Ovary (tissue), 9 donors: ENCODE results near the gene USP30. TPM values are rescaled to one million over a fixed set of nuclear protein-coding genes. Genes with fewer than 3 reads are reported as not detected.

ENCODE experiments used
- DNase-seq, 5 donors: peaks; one replicate each; pipeline ENCODE4 v3.0.0-alpha.2; 2019 to 2020
- H3K27ac ChIP-seq, 2 donors: fragments of 200-600 bp; one replicate each; pipeline versions ENCODE4 v1.5.1 to v1.8.0; 2019 to 2022
- H3K27me3 ChIP-seq: fragments of 200-600 bp; one replicate; pipeline ENCODE4 v1.8.0; 2022
- H3K36me3 ChIP-seq: fragments of 200-600 bp; sonication (generic); one replicate; pipeline ENCODE4 v1.5.1; 2019
- H3K4me1 ChIP-seq: one replicate; pipeline ENCODE4 v1.8.1; 2013; ENCODE audit warnings: mild to moderate bottlenecking, moderate library complexity; ENCODE audit not compliant: insufficient read depth
- H3K4me3 ChIP-seq: fragments of 200-600 bp; sonication (generic); one replicate; pipeline ENCODE4 v1.5.1; 2017
- H3K9me3 ChIP-seq, 2 donors: fragments of 200-600 bp in 1 of 2; sonication (generic) in 1 of 2; one replicate each; pipeline versions ENCODE4 v1.5.1 to v1.8.1; 2013 to 2019; ENCODE audit warnings: mild to moderate bottlenecking in 1 of 2, moderate library complexity in 1 of 2
- CTCF ChIP-seq, 3 donors: fragments of 450-650 bp in 2 of 3; fragments of 200-600 bp in 1 of 3; IDR thresholded peaks; one replicate each; pipeline versions ENCODE4 v1.5.1 to v1.8.0; 2016 to 2022; ENCODE audit warnings: antibody characterized with exemption in 3 of 3, mild to moderate bottlenecking in 1 of 3
- EP300 ChIP-seq: sonication (generic); formaldehyde crosslinking; IDR thresholded peaks from one replicate; pipeline ENCODE4 v1.6.1; 2017; ENCODE audit warnings: antibody characterized with exemption
- POLR2A ChIP-seq: fragments of 450-650 bp; IDR thresholded peaks from one replicate; pipeline ENCODE4 v1.6.1; 2017; ENCODE audit warnings: antibody characterized with exemption, mild to moderate bottlenecking, moderate library complexity
- WGBS, 3 donors: extraction: QIAGEN DNeasy Blood & Tissue Kit in 1 of 3; methylation state at CpG; one replicate each; pipeline versions ENCODE4 v1.1.5 to v1.1.7; 2013 to 2017; 5-methylcytosine and 5-hydroxymethylcytosine counted together
- intact Hi-C, 4 donors: fragments of 100-400 bp; cut with DNase I; formaldehyde crosslinking; loops; one replicate each; pipeline versions ENCODE4 v1.11.0 to v1.15.1; 2022 to 2023
- polyA plus RNA-seq, 2 donors: library from polyadenylated mRNA; stranded (reverse); fragments of 200-250 nt in 1 of 2; fragments of 350-450 nt in 1 of 2; fragmentation: Illumina TruSeq in 1 of 2; extraction: RNeasy Lipid Tissue Mini Kit (QIAGEN cat#74804) in 1 of 2; gene quantifications; one replicate each; pipeline ENCODE4 v1.2.3, GENCODE V29; 2013 to 2014
- total RNA-seq, 7 donors: library from RNA; depleted of rRNA in 2 of 7; stranded (reverse); fragments of >200 nt in 2 of 7; fragmentation: NEBNext Ultra II Directional in 3 of 7; extraction: Animal tissue kit (Norgen Biotek cat#: 25700) in 3 of 7; gene quantifications; one replicate each; pipeline versions ENCODE4 v1.1.0 to v1.2.4, GENCODE V29; 2016 to 2023
- donor health status: DM: no; HTN: no; CAD: no; lungs with moderate emphysema.
- donor health status: DM: no; HTN: no; CAD: no.
- donor health status: Bipolar disorder and iron deficiency.
- donor health status: DM: yes; HTN: yes; CAD: no.
- donor health status: DM: no; HTN: no; CAD: no.
- donor health status: DM: yes; HTN: yes; CAD: no.

Gene USP30
- total and polyA plus RNA-seq, 9 donors = 11.8 to 27.1 (median 21.0) TPM

- H3K27me3 ChIP-seq = no peaks in the 10 kb centered on the region
- H3K4me1 ChIP-seq = no peaks in the 10 kb centered on the region
- TF ChIP-seq CTCF (IDR thresholded peaks at IDR 0.05) (no peak), POLR2A (no peak), EP300 (no peak)
- intact Hi-C loops = no loop called here
- no peak for DNase-seq
- H3K9me3 ChIP-seq = no peaks in the 10 kb centered on the region
- H3K36me3 ChIP-seq = no peaks in the 10 kb centered on the region
- WGBS, 3 donors = 93 to 96% (median 94%) methylated on average over 2 of the region's 2 CpGs
- no peak overlapping the region for H3K27ac ChIP-seq
- H3K4me3 ChIP-seq = no peak overlapping the region
These were observed 32.0 kb downstream of the USP30 start for GRCh38 chr12:109084425-109084824.

- H3K4me1 ChIP-seq = no peaks in the 10 kb centered on the region
- WGBS, 3 donors = 92 to 96% (median 93%) methylated on average over 11 of the region's 11 CpGs
- no peak for DNase-seq
- no peaks in the 10 kb centered on the region for H3K27me3 ChIP-seq
- no peaks in the 10 kb centered on the region for H3K9me3 ChIP-seq
- TF ChIP-seq EP300 = no peak
- no peak for TF ChIP-seq POLR2A
- TF ChIP-seq CTCF (IDR thresholded peaks at IDR 0.05) = no peak
- H3K27ac ChIP-seq = no peak overlapping the region
- H3K36me3 ChIP-seq = no peaks in the 10 kb centered on the region
- no peak overlapping the region for H3K4me3 ChIP-seq
- intact Hi-C loops = no loop called here
These were observed 33.2 kb downstream of the USP30 start for GRCh38 chr12:109085590-109085989.

GRCh38 chr12:109087250-109087649, 34.9 kb downstream of the USP30 start:
- no peak overlapping the region for H3K27ac ChIP-seq
- no peak overlapping the region for H3K4me3 ChIP-seq
- DNase-seq = no peak
- no peaks in the 10 kb centered on the region for H3K27me3 ChIP-seq
- 40 to 49% (median 43%) methylated on average over 5 of the region's 5 CpGs for WGBS, 3 donors
- TF ChIP-seq POLR2A (no peak), EP300 (no peak), CTCF (IDR thresholded peaks at IDR 0.05) (no peak)
- no peaks in the 10 kb centered on the region for H3K9me3 ChIP-seq
- intact Hi-C loops = no loop called here
- no peaks in the 10 kb centered on the region for H3K36me3 ChIP-seq
- H3K4me1 ChIP-seq = no peaks in the 10 kb centered on the region

GRCh38 chr12:109088818-109089217, 36.4 kb downstream of the USP30 start:
- TF ChIP-seq EP300 (no peak), CTCF (IDR thresholded peaks at IDR 0.05) (no peak), POLR2A (no peak)
- intact Hi-C loops = no loop called here
- H3K4me1 ChIP-seq = peaks cover 3% of the 10 kb centered on the region
- H3K27ac ChIP-seq = no peak overlapping the region
- no peaks in the 10 kb centered on the region for H3K36me3 ChIP-seq
- H3K4me3 ChIP-seq = no peak overlapping the region
- no peak for DNase-seq
- WGBS, 3 donors = 60 to 72% (median 68%) methylated on average over 6 of the region's 6 CpGs
- no peaks in the 10 kb centered on the region for H3K27me3 ChIP-seq
- no peaks in the 10 kb centered on the region for H3K9me3 ChIP-seq
